Measurements from ENCODE around the gene INPP4A.

The INPP4A gene

GRCh38 chr2:98438190-98439133 is 6.2 kb upstream of the INPP4A start:
- DNase-seq (ENCODE audit: low read depth): no peak

GRCh38 chr2:98441706-98442450 is 2.8 kb upstream of the INPP4A start:
- no peak for DNase-seq (ENCODE audit: low read depth)

DNA sequence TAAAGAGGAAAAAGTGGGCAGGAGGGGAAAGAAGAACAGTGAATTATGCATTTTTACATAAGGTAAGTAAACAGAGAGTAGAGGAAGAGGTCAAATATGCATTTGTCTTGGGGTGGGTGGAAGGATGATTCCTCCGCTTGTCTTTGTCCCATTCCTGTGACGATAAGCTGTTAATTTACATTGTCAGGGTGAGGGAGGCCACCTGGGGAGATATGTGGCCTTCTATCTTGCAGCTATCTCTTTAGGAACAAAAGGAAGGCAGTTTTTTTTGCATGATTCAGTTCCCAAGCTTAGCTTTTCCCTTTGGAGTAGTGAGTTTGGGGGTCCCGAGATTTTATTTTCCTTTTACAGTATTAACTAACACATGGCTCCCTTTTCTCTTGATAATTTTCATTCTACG is 2.2 kb upstream of the INPP4A start:
- no peak for DNase-seq (ENCODE audit: low read depth)

DNA sequence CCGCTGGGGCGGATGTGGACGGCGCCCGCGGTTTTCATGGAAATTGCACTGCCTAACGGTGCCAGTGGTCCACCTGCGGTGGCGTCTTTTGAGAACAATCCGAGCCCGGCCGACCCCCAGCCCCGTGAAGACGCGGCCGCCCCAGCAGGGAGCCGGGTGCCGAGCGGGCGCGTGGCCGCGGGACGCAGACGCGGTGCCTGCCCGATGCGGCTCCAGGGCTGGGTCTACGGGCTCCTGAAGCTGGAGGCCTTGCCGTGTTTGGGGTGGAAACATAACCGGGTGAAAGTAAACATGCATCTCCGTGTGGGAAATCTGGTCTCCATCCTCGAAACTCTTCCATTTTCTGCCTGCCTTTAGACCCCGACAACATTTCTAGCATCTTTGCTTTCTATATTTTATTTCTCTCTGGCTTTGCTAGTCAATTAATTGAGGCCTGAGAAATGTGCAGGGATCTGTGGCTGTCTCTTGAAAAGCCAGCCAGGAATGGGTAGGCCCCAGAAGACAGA is 572 bp downstream of the INPP4A start:
- no peak for DNase-seq (ENCODE audit: low read depth)

DNA sequence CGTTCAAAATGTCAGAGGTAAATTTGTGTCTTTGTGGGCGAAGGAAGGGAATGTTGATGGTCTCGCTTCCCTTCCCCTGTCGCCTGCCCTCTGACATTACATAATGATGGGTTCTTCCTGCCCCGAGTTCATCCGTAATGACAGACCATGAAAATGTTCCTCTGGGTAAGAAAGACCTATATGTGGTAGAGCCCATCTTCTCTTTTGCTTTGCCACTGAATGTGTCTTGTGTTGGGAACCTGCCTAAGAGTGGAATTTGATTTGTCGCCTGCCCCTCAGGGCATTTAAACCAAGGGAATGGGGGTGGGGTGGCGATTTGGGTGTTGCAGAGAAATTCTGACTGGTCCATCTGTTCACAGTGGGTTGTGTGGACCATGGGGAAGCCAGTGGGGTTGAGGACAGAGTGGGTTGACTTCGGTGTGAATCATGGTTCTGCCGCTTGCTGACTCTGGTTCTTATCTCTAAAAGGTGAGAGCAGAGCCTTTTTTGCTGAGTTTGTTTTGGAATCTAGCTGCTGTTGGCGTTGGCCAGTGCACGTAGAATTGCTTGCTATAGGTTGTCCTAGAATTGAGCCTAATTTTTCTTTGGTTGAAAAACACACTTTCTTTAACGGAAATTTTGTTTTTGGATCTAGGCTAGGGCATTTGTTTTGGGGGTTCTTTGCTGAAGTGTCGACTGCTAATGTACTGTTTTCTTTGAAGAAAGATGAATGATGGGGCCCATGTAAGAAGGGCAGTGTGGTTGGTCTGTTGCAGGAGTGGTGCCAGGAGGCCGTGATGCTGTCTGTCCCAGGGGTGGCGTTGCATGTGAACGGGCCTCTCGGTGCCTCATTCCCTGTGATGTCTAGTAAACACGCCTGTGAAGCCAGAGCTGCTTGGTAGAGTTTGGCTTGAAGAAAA is 1.3 kb downstream of the INPP4A start:
- no peak for DNase-seq (ENCODE audit: low read depth)

GRCh38 chr2:98446850-98447249 is 2.2 kb downstream of the INPP4A start:
- no peak for DNase-seq (ENCODE audit: low read depth)

DNA sequence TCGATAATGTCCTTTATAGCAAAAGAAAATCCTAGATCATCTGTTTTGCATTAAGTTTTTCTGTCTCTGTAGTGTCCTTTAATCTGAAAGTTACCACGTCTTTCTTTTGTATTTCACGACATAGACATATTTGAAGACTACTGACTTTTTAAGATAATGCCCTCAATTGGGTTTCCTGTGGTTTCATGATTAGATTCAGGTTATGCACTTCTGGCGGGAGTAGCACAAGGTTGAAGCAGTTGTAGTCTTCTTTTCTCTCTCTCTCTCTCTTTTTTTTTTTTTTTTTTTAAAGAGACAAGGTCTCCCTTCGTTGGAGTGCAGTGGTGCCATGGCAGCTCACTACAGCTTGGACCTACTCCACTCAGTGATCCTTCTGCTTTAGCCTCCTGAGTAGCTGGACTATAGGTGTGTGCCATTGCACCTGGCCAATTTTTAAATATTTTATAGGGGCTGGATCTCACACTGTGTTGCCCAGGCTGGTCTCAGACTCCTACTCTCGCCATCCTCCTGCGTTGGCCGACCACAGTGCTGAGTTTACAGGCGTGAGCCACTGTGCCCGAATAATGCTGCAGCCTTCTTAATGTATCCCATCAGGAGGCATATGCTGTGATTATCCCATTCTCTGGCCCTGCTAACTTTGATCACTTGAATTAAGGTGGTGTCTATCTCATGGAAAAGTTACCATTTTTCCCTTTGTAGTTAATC is 3.9 kb downstream of the INPP4A start:
- DNase-seq (ENCODE audit: low read depth): no peak

DNA sequence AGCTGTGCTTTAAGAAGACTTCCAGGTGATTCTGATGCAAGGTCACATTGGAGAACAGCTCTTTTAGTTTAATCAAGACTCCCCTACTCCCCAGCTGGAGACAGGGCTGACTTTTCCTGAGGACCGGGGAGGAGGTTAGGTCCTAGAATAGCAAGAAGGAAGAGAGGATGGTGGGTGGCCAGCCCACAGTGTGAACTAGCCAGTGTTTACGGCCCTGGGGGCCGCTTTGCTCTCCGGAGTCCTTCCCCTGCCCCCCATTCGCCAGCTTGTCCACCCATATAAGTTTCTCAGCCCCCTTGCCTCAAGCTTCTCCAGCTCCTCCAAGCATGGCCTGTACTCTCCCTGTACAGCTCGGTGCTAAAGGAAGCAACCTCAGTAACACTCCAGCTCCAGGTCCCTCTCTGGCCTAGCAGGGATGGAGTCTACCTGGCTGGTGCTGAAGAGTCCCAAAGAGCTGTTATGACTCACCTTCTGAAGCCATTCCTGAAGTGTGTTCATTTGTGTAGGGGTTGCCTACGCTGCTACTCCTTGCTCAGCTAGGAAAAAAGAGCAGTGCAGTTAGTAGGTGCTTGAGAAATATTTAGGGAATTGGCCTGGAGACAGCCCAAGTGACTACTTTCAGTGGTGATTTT is 7.9 kb downstream of the INPP4A start:
- DNase-seq (ENCODE audit: low read depth): no peak

DNA sequence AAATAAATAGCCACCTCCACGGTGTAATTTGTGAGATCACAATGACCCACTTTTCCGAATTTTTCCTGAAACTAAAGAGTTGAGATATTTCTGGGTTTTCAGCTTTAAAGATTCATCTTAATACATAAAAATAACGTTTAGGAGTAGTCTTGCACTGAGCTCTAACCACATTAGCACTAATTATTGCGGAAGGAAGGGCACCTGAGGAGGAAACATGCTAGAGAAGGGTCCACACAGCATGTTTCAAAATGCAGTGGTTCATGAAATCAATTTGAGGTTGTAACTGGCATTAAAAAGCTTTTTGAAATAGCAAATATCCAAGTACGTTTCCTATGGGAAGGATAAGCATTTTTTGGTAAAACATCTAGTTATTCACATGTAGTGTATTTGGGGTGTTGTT is 8.4 kb downstream of the INPP4A start:
- DNase-seq (ENCODE audit: low read depth): no peak

GRCh38 chr2:98453531-98453930 is 8.9 kb downstream of the INPP4A start:
- no peak for DNase-seq (ENCODE audit: low read depth)

DNA sequence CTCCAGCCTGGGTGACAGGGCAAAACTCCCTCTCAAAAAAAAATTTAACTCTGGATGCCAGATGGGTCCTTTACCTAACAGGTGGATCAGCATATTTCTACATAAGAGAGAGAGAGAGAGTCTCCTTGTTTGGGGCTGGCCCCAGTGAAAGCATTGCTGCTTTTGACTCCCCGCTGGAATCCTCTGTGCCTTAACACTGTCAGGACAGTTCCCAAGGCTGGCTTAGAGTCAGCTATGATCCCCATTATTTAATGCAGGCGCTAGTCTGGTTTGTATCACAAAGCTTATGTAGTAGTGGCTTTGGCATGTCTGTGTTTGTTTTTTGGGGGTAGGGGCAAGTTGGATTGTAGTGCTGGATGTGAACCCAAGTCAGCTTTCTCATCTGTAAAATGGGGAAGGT is 9.4 kb downstream of the INPP4A start:
- no peak for DNase-seq (ENCODE audit: low read depth)

DNA sequence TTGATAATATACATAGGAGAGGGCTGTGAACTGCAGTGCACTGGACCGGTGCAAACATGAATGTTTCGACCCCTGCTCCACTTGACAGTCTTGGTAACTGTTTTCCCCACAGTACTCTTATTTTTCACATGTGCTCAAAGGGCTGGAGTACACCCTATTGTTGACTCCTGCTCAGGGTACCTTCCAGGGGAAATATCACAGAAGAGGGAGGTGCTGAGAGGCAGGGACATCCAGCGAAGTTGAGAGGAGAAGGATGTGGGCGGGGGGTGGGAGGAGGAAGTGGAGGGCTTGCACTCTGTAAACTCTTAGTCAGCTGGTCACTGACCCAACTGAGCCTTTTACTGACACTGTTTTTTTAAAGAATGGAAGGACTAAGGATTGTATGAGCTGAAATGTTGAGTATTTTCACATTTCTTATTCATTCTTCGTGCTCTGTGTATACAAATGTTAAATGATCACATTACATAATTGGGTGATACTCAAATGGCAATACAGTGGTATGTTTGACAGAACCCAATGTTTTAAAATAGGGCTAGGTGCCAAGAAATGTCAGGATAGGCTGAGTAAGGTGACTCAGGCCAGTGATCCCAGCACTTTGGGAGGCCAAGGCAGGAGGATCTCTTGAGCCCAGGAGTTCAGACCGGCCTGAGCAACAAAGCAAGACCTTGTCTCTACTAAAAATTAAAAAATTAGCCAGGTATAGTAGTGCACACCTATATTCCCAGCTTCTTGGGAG is 10.0 kb downstream of the INPP4A start:
- DNase-seq (ENCODE audit: low read depth): no peak

DNA sequence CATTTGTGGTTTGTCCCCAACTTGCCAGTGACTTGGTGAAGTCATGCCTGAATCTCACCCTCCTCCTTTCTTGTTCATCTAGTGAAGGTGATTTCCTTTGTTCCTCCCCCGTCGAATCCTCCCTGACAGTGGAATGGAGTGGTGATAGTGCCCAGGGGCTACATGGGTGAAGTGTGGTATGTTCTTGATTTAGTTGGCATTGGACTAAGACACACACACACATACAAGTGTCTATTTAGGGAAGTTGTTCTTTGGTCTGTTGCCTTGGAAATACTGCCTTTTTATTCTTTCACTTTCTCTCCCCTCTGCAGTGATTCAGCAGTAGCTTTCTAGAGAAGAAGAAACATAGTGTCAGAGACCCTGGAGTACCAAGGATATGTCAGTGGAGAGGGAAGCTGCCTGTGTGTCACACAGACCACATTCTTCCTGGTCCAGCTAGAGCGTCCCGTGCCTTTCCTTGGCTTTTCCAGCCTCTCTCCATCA is 10.9 kb downstream of the INPP4A start:
- no peak for DNase-seq (ENCODE audit: low read depth)

DNA sequence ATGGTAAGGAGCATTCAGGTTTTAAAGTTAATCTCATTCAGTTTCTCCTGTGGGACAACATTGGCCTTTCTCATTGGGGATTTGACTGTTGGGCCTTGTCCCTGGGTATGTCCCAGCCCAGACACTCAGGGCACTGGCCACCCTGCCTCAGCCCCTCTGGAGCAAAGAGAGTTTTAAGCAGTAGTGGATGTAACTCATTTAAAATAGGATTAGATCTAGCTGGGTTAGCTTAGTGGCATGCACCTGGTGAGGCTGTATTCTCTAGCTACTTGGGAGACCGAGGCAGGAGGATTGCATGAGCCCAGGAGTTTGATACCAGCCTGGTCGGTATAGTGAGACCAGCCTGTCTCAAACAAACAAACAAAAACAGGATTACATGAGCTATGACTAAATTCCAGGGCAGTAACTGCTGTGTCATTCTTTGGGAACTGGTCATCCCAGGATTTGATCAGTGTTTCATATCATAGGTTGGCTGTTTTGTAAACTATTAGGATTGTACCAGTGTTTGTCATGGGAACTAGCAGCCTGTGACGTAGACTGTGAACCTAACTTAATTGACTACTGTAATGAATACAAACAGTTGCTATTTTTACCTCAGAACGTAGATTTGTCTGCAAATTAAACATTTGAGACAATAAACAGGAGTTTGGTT is 12.5 kb downstream of the INPP4A start:
- no peak for DNase-seq (ENCODE audit: low read depth)

DNA sequence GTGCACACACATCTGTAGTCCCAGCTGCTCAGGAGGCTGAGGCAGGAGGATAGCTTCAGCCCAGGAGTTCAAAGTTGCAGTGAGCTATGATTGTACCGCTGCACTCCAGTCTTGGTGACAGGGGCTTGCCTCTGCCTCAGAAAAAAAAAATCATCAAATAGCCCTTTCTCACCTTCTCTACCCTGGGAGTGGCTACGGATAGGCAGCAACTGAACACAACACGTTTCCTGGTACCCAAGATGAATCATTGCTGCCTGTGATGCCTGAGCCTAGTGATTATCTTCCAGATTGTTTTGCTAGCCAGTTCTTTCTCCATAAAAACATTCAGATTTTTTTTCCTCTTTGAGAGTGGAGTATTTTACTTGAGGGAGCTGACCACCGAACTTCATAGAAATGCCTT is 13.5 kb downstream of the INPP4A start:
- no peak for DNase-seq (ENCODE audit: low read depth)

- no peak for DNase-seq (ENCODE audit: low read depth)
Observed at GRCh38 chr2:98458667-98459380, 14.2 kb downstream of the INPP4A start.

- no peak for DNase-seq (ENCODE audit: low read depth)
Observed at GRCh38 chr2:98459496-98460175, 15.0 kb downstream of the INPP4A start.
